ENCODE measurements around the gene TRABD2B. TPM values are rescaled to one million over a fixed set of nuclear protein-coding genes. Genes with fewer than 3 reads are reported as not detected.

Gene TRABD2B
- total RNA-seq, 1 donor from 2014 or later: 1.8 TPM

DNA sequence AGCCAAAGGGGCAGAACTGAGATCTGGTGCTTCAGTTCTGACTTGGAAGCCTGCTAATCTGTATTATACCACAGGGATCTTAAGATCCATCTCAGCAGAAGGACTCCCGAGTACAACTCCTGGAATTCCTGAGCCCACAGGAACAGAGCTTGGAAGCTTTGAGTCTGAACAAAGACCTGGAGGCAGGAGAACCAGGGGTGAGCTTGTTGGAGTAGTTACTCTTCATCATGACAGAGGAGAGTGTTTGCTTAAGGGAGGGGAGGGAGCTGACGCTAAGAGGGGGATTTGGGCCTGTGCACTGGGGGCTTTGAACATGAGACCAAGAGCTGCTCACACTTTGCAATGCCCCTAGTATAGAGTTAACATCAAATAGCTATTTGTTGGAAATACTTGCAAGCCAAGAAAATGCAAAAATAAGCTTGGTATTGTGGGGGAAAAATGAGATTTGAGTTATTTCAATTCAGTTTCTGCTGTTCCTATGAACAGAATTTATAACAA, 41.1 kb upstream of the TRABD2B start:
- no peak for TF ChIP-seq CTCF (IDR thresholded peaks at IDR 0.05)
- Histone ChIP-seq H3K27ac (no peak overlapping the region), H3K36me3 (no peaks in the 10 kb centered on the region), H3K27me3 (ENCODE audit: low read depth) (no peaks in the 10 kb centered on the region), H3K4me1 (peaks cover 14% of the 10 kb centered on the region), H3K4me3 (no peak overlapping the region), H3K9me3 (no peaks in the 10 kb centered on the region)
- intact Hi-C loops (cut with DNase I): no loop called here
- DNase-seq (no peak), ATAC-seq (no peak)

- peaks cover 14% of the 10 kb centered on the region for H3K4me1 ChIP-seq
- H3K9me3 ChIP-seq: no peaks in the 10 kb centered on the region
- ATAC-seq (no peak), DNase-seq (no peak)
- no peak overlapping the region for H3K4me3 ChIP-seq
- no peaks in the 10 kb centered on the region for H3K36me3 ChIP-seq
- intact Hi-C loops (cut with DNase I): no loop called here
- no peak for TF ChIP-seq CTCF (IDR thresholded peaks at IDR 0.05)
- H3K27ac ChIP-seq: no peak overlapping the region
- no peaks in the 10 kb centered on the region for H3K27me3 ChIP-seq (ENCODE audit: low read depth)
These were observed 39.6 kb upstream of the TRABD2B start for GRCh38 chr1:48036710-48037355.

DNA sequence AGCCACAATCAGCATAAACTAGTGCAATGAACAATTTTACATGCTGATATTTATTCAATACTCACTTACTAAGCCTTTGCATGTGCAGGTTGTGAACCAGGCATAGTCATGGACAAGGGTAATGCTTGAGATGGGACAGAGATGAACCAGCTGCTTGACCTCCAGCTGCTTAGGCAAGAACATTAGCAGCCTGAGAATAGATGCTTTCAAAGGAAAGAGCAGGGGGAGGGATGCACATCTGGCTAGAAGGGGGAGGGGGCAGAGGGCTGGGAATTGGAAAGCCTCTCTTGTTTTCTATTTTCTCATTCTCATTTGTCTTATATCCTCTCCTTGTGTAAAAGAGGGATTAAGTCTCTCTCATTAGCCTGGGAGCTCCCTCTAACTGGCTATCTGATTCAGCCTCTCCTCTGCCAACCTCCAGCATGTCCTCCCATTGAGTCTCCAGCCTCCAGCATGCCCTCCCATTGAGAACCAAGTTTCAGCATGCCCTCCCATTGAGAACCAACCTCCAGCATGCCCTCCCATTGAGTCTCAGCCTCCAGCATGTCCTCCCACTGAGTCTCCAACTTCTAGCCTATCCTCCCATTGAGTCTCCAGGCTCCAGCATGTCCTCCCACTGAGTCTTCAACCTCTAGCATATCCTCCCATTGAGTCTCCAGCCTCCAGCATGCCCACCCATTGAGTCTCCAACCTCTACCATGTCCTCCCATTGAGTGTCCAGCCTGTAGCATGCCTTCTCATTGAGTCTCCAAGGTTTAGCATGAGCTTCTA, 38.4 kb upstream of the TRABD2B start:
- H3K9me3 ChIP-seq: no peaks in the 10 kb centered on the region
- H3K4me3 ChIP-seq: no peak overlapping the region
- H3K36me3 ChIP-seq: no peaks in the 10 kb centered on the region
- intact Hi-C loops (cut with DNase I): no loop called here
- H3K27ac ChIP-seq: no peak overlapping the region
- DNase-seq (no peak), ATAC-seq (no peak)
- no peaks in the 10 kb centered on the region for H3K27me3 ChIP-seq (ENCODE audit: low read depth)
- H3K4me1 ChIP-seq: peaks cover 14% of the 10 kb centered on the region
- TF ChIP-seq CTCF (IDR thresholded peaks at IDR 0.05): no peak

GRCh38 chr1:48033495-48034045, 36.4 kb upstream of the TRABD2B start:
- Histone ChIP-seq H3K4me1 (no peaks in the 10 kb centered on the region), H3K4me3 (no peak overlapping the region), H3K27ac (no peak overlapping the region), H3K27me3 (ENCODE audit: low read depth) (no peaks in the 10 kb centered on the region), H3K36me3 (no peaks in the 10 kb centered on the region), H3K9me3 (no peaks in the 10 kb centered on the region)
- intact Hi-C loops (cut with DNase I): no loop called here
- no peak for DNase-seq
- no peak for ATAC-seq
- no peak for TF ChIP-seq CTCF (IDR thresholded peaks at IDR 0.05)

GRCh38 chr1:48031676-48032075, 34.5 kb upstream of the TRABD2B start:
- H3K4me1 ChIP-seq: no peaks in the 10 kb centered on the region
- peak in 1 of 2 donors; percentile 36 for ATAC-seq
- intact Hi-C loops (cut with DNase I): no loop called here
- no peaks in the 10 kb centered on the region for H3K9me3 ChIP-seq
- no peaks in the 10 kb centered on the region for H3K36me3 ChIP-seq
- no peak for TF ChIP-seq CTCF (IDR thresholded peaks at IDR 0.05)
- no peaks in the 10 kb centered on the region for H3K27me3 ChIP-seq (ENCODE audit: low read depth)
- H3K4me3 ChIP-seq: no peak overlapping the region
- no peak for DNase-seq
- H3K27ac ChIP-seq: no peak overlapping the region

Data from lower lobe of right lung (tissue), 2 donors.